A549 (cell line): ENCODE data around the gene PDK2. TPM values are rescaled to one million over a fixed set of nuclear protein-coding genes. Genes with fewer than 3 reads are reported as not detected.
A peak's percentile ranks its signal among the peaks of the same experiment; 100 is the strongest.

Experiments
- ATAC-seq, 2 experiments: fragments of 200-7000 bp in 1 of 2; fragments of >200 bp in 1 of 2; cut with Nextera tagmentation in 1 of 2; cut with Tn5 transposase in 1 of 2; 3 replicates each; pipeline versions ENCODE4 v1.8.0 to v1.9.1; 2018 to 2020; ENCODE audit warnings: mild to moderate bottlenecking in 1 of 2, moderate library complexity in 1 of 2
- CTCF ChIA-PET: fragments of 300-600 bp; sonication (Branson Sonifier 250); formaldehyde crosslinking; extraction: SDS; loops from one replicate; lab custom pipeline; 2021; ENCODE audit warnings: antibody characterized with exemption, inconsistent platforms; lab: Yijun Ruan, JAX
- POLR2A ChIA-PET: fragments of 350-600 bp; formaldehyde crosslinking; extraction: SDS; loops from one replicate; lab custom pipeline; 2021; ENCODE audit warnings: antibody characterized with exemption, inconsistent platforms; lab: Yijun Ruan, JAX
- DNase-seq, 2 experiments: peaks; one replicate each; pipeline versions ENCODE4 v3.0.0 to v3.0.0-alpha.2; 2011 to 2016; ENCODE audit warnings: low read depth in 1 of 2, low spot score in 1 of 2
- FAIRE-seq: peaks from 2 replicates; lab custom pipeline; 2011; peaks lifted over from hg19 to GRCh38; lab: Jason Lieb, UNC
- H3K27ac ChIP-seq, 2 experiments: fragments of >200 bp; sonication (Bioruptor Twin); formaldehyde crosslinking; 3 replicates each; pipeline ENCODE4 v1.5.1; 2016 to 2017
- H3K4me1 ChIP-seq: fragments of >200 bp; sonication (Bioruptor Twin); formaldehyde crosslinking; 3 replicates; pipeline ENCODE4 v1.6.1; 2016
- H3K4me2 ChIP-seq: fragments of >200 bp; sonication (Bioruptor Twin); formaldehyde crosslinking; 3 replicates; pipeline ENCODE4 v1.6.1; 2016
- H3K4me3 ChIP-seq: fragments of >200 bp; sonication (Bioruptor Twin); formaldehyde crosslinking; 3 replicates; pipeline ENCODE4 v1.5.1; 2016
- H3K9me3 ChIP-seq: fragments of >200 bp; sonication (Bioruptor Twin); formaldehyde crosslinking; 3 replicates; pipeline ENCODE4 v1.6.1; 2016
- BCL3 ChIP-seq: fragments of >200 bp; sonication (Bioruptor Twin); formaldehyde crosslinking; IDR thresholded peaks from 3 replicates; pipeline ENCODE4 v1.6.1; 2016
- CHD4 ChIP-seq: fragments of 200-600 bp; sonication (generic); IDR thresholded peaks from 2 replicates; pipeline ENCODE4 v1.6.1; 2016; ENCODE audit warnings: antibody characterized with exemption, mild to moderate bottlenecking, borderline replicate concordance
- EHMT2 ChIP-seq: fragments of 200-600 bp; sonication (generic); IDR thresholded peaks from 2 replicates; pipeline ENCODE4 v1.6.1; 2016; ENCODE audit warnings: antibody characterized with exemption, low read depth, mild to moderate bottlenecking, moderate library complexity
- ESRRA ChIP-seq: fragments of 150-350 bp; IDR thresholded peaks from 2 replicates; pipeline ENCODE4 v1.6.1; 2014; ENCODE audit warnings: mild to moderate bottlenecking, low read length, borderline replicate concordance
- FOXS1 ChIP-seq: fragments of 250-450 bp; sonication (Bioruptor Pico); IDR thresholded peaks from 2 replicates; pipeline ENCODE4 v1.5.0; 2020; ENCODE audit warnings: mild to moderate bottlenecking, moderate library complexity
- HEYL ChIP-seq: fragments of 250-450 bp; sonication (Bioruptor Pico); IDR thresholded peaks from 2 replicates; pipeline ENCODE4 v1.8.0; 2021; ENCODE audit warnings: mild to moderate bottlenecking, moderate library complexity
- NPAS2 ChIP-seq: fragments of 250-450 bp; sonication (Bioruptor Pico); IDR thresholded peaks from 2 replicates; pipeline ENCODE4 v1.8.0; 2022; ENCODE audit warnings: mild to moderate bottlenecking, moderate library complexity, borderline replicate concordance
- NR3C1 ChIP-seq: fragments of >200 bp; sonication (Bioruptor Twin); formaldehyde crosslinking; IDR thresholded peaks from 3 replicates; pipeline ENCODE4 v1.6.1; 2017
- PHF8 ChIP-seq: fragments of 200-600 bp; sonication (generic); IDR thresholded peaks from 2 replicates; pipeline ENCODE4 v1.6.1; 2016; ENCODE audit warnings: low read depth, mild to moderate bottlenecking, antibody characterized with exemption, moderate library complexity, borderline replicate concordance
- RAD21 ChIP-seq, 2 experiments: fragments of >200 bp in 1 of 2; sonication (Bioruptor Twin) in 1 of 2; formaldehyde crosslinking in 1 of 2; IDR thresholded peaks in 1 of 2; conservative IDR thresholded peaks in 1 of 2; 2 replicates in 1 of 2; 3 replicates in 1 of 2; pipeline ENCODE4 v1.6.1; 2012 to 2018; ENCODE audit warnings: inconsistent platforms in 1 of 2
- RCOR1 ChIP-seq: fragments of 150-350 bp; IDR thresholded peaks from 2 replicates; pipeline ENCODE4 v1.6.1; 2014; ENCODE audit warnings: antibody characterized with exemption, low read length, low read depth
- RFX5 ChIP-seq: fragments of 450-650 bp; IDR thresholded peaks from 2 replicates; pipeline ENCODE4 v1.7.1; 2014; ENCODE audit warnings: antibody characterized with exemption, mild to moderate bottlenecking, moderate library complexity
- RNF2 ChIP-seq: fragments of 200-600 bp; sonication (generic); IDR thresholded peaks from 2 replicates; pipeline ENCODE4 v1.6.1; 2016; ENCODE audit warnings: low read depth, mild to moderate bottlenecking, antibody characterized with exemption, moderate library complexity, borderline replicate concordance
- TFCP2L1 ChIP-seq: fragments of 250-450 bp; sonication (Bioruptor Pico); IDR thresholded peaks from 2 replicates; pipeline ENCODE4 v1.5.0; 2021; ENCODE audit warnings: mild to moderate bottlenecking
- ZNF302 ChIP-seq: fragments of 250-450 bp; sonication (Bioruptor Pico); IDR thresholded peaks from 2 replicates; pipeline ENCODE4 v1.9.0; 2021; ENCODE audit warnings: inconsistent platforms, mild to moderate bottlenecking, moderate library complexity
- WGBS: methylation state at CpG from one replicate; pipeline ENCODE4 v1.1.6; 2017; ENCODE audit errors: missing lambda C conversion rate; 5-methylcytosine and 5-hydroxymethylcytosine counted together
- polyA plus RNA-seq, 4 experiments: library from polyadenylated mRNA; depleted of rRNA in 3 of 4; stranded (reverse); fragments of >200 nt; fragmentation: RNase III in 1 of 4; extraction: RNeasy Plus Mini Kit Qiagen cat#74134 plus additional on column Dnase treatment in 1 of 4; gene quantifications; 2 replicates in 3 of 4; 3 replicates in 1 of 4; pipeline ENCODE4 v1.2.3, GENCODE V29; 2011 to 2017
- TF ChIP-seq, protein P1 (sequence below): fragments of 250-450 bp; sonication (Bioruptor Pico); IDR thresholded peaks from 2 replicates; pipeline ENCODE4 v1.5.0; 2021; ENCODE audit warnings: mild to moderate bottlenecking, moderate library complexity, borderline replicate concordance
- TF ChIP-seq, protein P2 (sequence below): fragments of 250-450 bp; sonication (Bioruptor Pico); IDR thresholded peaks from 2 replicates; pipeline ENCODE4 v1.5.0; 2020; ENCODE audit warnings: low read depth, mild to moderate bottlenecking, moderate library complexity

Gene PDK2
- polyA plus RNA-seq, 2 of the 4 experiments (the other 2 are of a cell fraction): 14.1 to 28.5 TPM

- TF ChIP-seq NPAS2 (CRISPR knock-in tag) (no peak), RAD21 (conservative IDR thresholded peaks at IDR 0.05 in 1 of 2, IDR thresholded peaks at IDR 0.05 in 1 of 2) (peak; percentile 62 to 69; a peak in 4 of 5 replicates), BCL3 (no peak), NR3C1 (no peak), RNF2 (no peak)
Observed at GRCh38 chr17:50139950-50140885, 45.1 kb downstream of the PDK2 start (continued).

- no peak overlapping the region for H3K27ac ChIP-seq
- no peak for ATAC-seq
- no peak for DNase-seq
- 94% methylated on average over 16 of the region's 16 CpGs for WGBS
- ChIA-PET POLR2A (no interaction called here), CTCF (interaction anchor here (0.6 to 60.2 kb wide), 14 partner anchors 8 to 255 kb away, joined by 3 to 1356 read pairs (median 18); partner anchors contain the start of genes COL1A1, PDK2, PPP1R9B and SAMD14)
- H3K9me3 ChIP-seq: no peaks in the 10 kb centered on the region
- H3K4me2 ChIP-seq: no peak overlapping the region
- H3K4me1 ChIP-seq: peaks cover 18% of the 10 kb centered on the region
- no peak for FAIRE-seq
- no peak overlapping the region for H3K4me3 ChIP-seq
- TF ChIP-seq, protein P1, sequence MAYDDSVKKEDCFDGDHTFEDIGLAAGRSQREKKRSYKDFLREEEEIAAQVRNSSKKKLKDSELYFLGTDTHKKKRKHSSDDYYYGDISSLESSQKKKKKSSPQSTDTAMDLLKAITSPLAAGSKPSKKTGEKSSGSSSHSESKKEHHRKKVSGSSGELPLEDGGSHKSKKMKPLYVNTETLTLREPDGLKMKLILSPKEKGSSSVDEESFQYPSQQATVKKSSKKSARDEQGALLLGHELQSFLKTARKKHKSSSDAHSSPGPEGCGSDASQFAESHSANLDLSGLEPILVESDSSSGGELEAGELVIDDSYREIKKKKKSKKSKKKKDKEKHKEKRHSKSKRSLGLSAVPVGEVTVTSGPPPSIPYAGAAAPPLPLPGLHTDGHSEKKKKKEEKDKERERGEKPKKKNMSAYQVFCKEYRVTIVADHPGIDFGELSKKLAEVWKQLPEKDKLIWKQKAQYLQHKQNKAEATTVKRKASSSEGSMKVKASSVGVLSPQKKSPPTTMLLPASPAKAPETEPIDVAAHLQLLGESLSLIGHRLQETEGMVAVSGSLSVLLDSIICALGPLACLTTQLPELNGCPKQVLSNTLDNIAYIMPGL (CRISPR knock-in tag): no peak
- TF ChIP-seq TFCP2L1 (CRISPR knock-in tag) (no peak), EHMT2 (no peak), ESRRA (no peak), PHF8 (no peak), RFX5 (no peak), BCL3 (no peak), FOXS1 (CRISPR knock-in tag) (no peak), HEYL (no peak), ZNF302 (CRISPR knock-in tag) (no peak), CHD4 (no peak), RCOR1 (no peak), NPAS2 (CRISPR knock-in tag) (no peak)
- TF ChIP-seq, protein P2, sequence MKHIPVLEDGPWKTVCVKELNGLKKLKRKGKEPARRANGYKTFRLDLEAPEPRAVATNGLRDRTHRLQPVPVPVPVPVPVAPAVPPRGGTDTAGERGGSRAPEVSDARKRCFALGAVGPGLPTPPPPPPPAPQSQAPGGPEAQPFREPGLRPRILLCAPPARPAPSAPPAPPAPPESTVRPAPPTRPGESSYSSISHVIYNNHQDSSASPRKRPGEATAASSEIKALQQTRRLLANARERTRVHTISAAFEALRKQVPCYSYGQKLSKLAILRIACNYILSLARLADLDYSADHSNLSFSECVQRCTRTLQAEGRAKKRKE: no peak
Observed at GRCh38 chr17:50141026-50141744, 46.0 kb downstream of the PDK2 start.
